Adrenal gland (tissue), 5 donors: ENCODE results near the gene KDM4B.

ENCODE experiments used
- POLR2A ChIP-seq, 2 donors: fragments of 450-650 bp; IDR thresholded peaks; one replicate each; pipeline ENCODE4 v1.6.1; 2017; ENCODE audit warnings: antibody characterized with exemption in 2 of 2, mild to moderate bottlenecking in 2 of 2, moderate library complexity in 1 of 2
- TF ChIP-seq, protein P1 (sequence below), 6 experiments: fragments of 450-650 bp in 4 of 6; fragments of 200-600 bp in 2 of 6; sonication (generic) in 1 of 6; IDR thresholded peaks; 1 replicate in 5 of 6; 2 replicates in 1 of 6; pipeline versions ENCODE4 v1.5.1 to v1.8.0; 2016 to 2021; ENCODE audit warnings: antibody characterized with exemption in 6 of 6, mild to moderate bottlenecking in 2 of 6, moderate library complexity in 1 of 6
- donor health status: DM: no; HTN: no; CAD: no.

DNA sequence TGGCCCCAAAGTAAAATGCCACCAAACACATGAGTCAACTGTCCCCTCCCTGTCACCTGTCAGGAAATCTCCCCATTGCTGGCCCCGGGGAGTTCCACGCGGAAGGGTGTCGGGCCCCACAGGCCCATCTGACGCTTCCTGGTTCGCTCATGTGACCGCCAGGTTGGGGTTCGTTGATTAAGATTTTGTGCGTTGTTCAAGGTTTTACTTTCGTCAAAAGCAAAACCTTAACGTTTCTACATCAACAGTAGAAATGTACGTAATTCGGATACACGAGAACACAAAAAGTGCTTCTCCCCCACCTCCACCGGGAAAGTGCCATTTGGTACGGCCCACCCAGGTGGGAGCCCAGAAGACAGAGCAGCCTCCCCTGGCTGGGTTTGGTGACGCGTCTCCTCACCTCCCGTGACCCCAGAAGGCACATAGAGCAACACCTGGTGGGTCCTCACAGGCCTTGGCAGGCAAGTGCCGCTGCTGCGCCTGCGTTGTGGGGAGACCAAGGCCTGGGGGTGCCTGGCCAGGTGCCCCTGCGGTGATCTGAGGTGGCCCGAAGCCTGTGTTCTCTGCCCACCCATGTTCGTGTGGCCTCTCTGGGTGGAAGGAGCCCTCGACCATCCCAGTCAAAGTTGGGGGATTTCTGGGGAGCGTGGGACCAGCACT is 161.6 kb downstream of the KDM4B start:
- no peak for TF ChIP-seq POLR2A (IDR thresholded peaks at IDR 0.05)
- TF ChIP-seq, protein P1, sequence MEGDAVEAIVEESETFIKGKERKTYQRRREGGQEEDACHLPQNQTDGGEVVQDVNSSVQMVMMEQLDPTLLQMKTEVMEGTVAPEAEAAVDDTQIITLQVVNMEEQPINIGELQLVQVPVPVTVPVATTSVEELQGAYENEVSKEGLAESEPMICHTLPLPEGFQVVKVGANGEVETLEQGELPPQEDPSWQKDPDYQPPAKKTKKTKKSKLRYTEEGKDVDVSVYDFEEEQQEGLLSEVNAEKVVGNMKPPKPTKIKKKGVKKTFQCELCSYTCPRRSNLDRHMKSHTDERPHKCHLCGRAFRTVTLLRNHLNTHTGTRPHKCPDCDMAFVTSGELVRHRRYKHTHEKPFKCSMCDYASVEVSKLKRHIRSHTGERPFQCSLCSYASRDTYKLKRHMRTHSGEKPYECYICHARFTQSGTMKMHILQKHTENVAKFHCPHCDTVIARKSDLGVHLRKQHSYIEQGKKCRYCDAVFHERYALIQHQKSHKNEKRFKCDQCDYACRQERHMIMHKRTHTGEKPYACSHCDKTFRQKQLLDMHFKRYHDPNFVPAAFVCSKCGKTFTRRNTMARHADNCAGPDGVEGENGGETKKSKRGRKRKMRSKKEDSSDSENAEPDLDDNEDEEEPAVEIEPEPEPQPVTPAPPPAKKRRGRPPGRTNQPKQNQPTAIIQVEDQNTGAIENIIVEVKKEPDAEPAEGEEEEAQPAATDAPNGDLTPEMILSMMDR (IDR thresholded peaks at IDR 0.05), result no peak
